ENCODE results near the gene CD70.

DNA sequence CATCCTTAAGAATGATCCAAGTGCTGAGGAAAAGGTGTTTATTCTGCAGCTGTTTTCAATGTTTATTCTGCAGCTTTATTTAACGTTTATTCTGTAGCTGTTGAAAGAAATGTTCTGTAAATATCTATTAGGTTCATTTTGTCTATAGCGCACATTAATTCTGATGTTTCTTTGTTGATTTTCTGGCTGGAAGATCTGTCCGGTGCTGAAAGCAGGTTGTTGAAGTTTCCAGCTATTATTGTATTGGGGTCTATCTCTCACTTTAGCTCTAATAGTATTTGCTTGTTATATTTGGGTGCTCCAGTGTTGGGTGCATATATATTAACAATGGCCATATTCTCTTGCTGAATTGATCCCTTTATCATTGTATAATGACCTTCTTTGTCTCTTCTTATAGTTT is 20.2 kb downstream of the CD70 start:
- TF ChIP-seq, protein P1, sequence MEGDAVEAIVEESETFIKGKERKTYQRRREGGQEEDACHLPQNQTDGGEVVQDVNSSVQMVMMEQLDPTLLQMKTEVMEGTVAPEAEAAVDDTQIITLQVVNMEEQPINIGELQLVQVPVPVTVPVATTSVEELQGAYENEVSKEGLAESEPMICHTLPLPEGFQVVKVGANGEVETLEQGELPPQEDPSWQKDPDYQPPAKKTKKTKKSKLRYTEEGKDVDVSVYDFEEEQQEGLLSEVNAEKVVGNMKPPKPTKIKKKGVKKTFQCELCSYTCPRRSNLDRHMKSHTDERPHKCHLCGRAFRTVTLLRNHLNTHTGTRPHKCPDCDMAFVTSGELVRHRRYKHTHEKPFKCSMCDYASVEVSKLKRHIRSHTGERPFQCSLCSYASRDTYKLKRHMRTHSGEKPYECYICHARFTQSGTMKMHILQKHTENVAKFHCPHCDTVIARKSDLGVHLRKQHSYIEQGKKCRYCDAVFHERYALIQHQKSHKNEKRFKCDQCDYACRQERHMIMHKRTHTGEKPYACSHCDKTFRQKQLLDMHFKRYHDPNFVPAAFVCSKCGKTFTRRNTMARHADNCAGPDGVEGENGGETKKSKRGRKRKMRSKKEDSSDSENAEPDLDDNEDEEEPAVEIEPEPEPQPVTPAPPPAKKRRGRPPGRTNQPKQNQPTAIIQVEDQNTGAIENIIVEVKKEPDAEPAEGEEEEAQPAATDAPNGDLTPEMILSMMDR (IDR thresholded peaks at IDR 0.05) = no peak
- TF ChIP-seq EZH2 (IDR thresholded peaks at IDR 0.05; ENCODE audit: borderline replicate concordance, insufficient read depth, low read depth, low read length, poor library complexity, severe bottlenecking) = no peak
